ENCODE data around the gene C15orf62. TPM values are rescaled to one million over a fixed set of nuclear protein-coding genes. Genes with fewer than 3 reads are reported as not detected.

The C15orf62 gene
- total RNA-seq, 3 donors from 2014 or later = 0.48 to 4.7 (median 2.0) TPM

DNA sequence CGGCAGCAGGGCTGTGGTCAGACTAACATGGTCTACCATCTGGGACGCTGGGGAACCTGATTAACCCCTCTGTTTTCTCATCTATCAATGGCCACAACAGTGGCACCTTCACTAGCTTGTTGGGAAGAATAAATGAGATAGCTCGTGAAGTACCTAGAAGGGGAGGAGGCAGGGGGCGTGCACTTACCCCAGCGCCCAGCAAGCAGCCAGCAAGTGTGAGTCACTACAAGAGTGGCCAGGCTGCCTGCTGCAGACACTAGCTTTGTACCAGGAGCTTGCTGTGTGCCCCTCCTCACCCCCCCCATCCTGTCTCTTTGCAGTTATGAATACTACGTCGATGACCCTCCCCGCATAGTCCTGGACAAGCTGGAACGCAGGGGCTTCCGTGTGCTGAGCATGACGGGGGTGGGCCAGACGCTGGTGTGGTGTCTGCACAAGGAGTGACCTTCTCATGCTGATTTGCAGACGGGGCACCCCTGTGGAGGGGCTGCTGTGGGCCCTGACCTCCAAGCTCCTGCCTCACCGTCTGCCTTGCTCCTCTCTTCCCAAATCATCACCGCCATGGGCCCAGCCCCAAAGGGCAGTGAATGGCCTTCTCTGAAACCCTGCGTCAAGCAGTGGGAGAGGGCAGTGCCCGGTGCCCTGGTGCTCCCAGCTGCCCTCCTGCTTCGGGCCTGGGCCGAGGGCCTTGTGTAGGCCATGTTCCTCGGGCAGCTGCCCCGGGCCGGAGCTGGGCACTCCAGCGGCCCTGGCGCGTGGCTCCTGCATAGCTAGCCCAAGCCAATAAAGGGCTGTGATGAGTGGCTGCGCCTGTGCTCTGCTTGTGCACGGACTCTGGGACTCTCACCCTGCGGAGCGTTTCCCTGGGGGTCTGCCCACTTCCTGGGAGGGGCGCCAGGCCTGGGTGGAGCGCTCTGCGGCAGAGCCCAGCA, 2.6 kb upstream of the C15orf62 start:
- intact Hi-C loops (cut with DNase I; ENCODE audit: low total_unique reads) = no loop called here
- peak overlapping the region; percentile 85 to 92 for H3K27ac ChIP-seq
- no peak for DNase-seq (ENCODE audit: low spot score in 2 of 2)
- no peaks in the 10 kb centered on the region for H3K27me3 ChIP-seq
- TF ChIP-seq, protein P1, sequence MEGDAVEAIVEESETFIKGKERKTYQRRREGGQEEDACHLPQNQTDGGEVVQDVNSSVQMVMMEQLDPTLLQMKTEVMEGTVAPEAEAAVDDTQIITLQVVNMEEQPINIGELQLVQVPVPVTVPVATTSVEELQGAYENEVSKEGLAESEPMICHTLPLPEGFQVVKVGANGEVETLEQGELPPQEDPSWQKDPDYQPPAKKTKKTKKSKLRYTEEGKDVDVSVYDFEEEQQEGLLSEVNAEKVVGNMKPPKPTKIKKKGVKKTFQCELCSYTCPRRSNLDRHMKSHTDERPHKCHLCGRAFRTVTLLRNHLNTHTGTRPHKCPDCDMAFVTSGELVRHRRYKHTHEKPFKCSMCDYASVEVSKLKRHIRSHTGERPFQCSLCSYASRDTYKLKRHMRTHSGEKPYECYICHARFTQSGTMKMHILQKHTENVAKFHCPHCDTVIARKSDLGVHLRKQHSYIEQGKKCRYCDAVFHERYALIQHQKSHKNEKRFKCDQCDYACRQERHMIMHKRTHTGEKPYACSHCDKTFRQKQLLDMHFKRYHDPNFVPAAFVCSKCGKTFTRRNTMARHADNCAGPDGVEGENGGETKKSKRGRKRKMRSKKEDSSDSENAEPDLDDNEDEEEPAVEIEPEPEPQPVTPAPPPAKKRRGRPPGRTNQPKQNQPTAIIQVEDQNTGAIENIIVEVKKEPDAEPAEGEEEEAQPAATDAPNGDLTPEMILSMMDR (IDR thresholded peaks at IDR 0.05) = no peak
- no peaks in the 10 kb centered on the region for H3K9me3 ChIP-seq
- no peak overlapping the region for H3K4me3 ChIP-seq
- no peaks in the 10 kb centered on the region for H3K36me3 ChIP-seq
- peaks cover 7 to 20% of the 10 kb centered on the region in 2 donors for H3K4me1 ChIP-seq

DNA sequence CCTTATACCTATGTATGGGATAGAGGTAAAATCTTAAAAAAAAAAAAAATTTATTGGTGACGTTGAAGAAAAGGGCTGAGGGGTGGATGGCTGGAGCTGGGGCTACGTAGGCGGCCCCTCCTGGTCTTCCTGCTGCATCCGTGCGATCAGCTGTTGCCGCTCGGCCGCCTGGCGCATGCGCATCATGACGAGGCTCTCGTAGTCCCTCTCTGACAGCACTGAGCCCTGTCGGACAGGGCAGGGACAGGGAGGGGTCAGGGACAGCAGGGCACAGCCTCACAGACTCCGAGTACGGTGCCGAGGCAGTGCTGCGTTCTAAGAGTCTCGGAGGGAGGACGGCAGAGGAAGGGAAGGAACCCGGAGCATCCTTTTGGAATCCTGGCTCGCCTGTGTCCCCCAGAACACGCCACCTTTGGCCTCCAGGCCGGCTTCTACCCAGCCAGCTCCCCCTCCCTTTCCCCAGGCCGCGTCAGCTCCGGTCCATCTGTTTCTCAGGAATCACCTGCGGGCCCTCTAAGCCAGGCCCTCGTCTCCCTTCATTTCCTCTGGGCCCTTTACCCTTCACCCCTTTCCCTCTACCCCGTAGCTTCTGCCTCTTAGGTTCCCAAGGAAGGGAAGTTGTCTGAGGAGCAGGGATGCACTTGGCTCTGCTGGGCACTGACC, 1.8 kb upstream of the C15orf62 start:
- intact Hi-C loops (cut with DNase I; ENCODE audit: low total_unique reads) = no loop called here
- Histone ChIP-seq H3K9me3 (no peaks in the 10 kb centered on the region), H3K4me3 (no peak overlapping the region), H3K36me3 (no peaks in the 10 kb centered on the region), H3K4me1 (peaks cover 7 to 20% of the 10 kb centered on the region in 2 donors), H3K27me3 (no peaks in the 10 kb centered on the region), H3K27ac (peak overlapping the region; percentile 92 to 93)
- TF ChIP-seq, protein P1 (IDR thresholded peaks at IDR 0.05) = no peak
- no peak for TF ChIP-seq POLR2A (IDR thresholded peaks at IDR 0.05)
- TF ChIP-seq POLR2AphosphoS5 (IDR thresholded peaks at IDR 0.05) = no peak
- no peak for DNase-seq (ENCODE audit: low spot score in 2 of 2)

DNA sequence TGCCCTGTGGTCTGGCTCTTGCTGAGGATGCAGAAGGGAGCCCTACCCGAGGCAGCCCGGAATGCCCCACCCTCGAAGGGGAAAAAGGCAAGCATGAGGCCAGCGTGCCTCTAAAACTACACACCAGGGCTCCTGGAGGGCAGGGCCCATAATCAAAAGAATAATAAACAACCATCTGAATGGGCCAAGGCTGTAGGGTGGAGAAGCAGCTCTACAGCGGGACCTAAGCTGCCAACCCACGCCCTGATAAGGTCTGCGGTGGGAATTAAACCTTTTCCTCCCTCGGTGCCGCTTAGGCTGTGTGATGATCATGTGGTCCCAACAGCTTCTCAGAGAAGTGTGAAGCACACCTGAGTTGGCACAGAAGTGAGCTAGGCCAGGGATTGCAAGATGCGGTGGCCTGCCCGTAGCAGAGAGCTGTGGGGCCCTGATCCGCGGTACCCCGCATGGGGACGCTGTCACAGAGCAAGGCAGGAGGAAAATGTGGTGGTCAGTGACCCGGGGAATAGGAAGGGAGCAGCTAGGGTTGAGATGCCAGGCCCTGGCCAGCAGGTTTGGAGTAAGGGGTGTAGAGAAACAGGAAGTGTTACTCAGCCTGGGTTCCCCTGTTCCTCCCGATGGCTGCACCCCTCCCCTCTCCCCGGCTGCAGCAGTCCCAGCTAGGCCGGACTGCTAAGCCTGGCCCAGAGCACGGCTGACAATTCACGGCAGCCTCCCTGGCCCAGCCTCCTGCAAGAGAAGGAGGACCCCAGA, 1.1 kb upstream of the C15orf62 start:
- no peaks in the 10 kb centered on the region for H3K27me3 ChIP-seq
- peak overlapping the region in 2 of 3 donors; percentile 40 to 58 for H3K4me3 ChIP-seq
- H3K4me1 ChIP-seq = peaks cover 7 to 20% of the 10 kb centered on the region in 2 donors
- DNase-seq (ENCODE audit: low spot score in 2 of 2) = no peak
- H3K36me3 ChIP-seq = no peaks in the 10 kb centered on the region
- H3K9me3 ChIP-seq = no peaks in the 10 kb centered on the region
- TF ChIP-seq, protein P1 (IDR thresholded peaks at IDR 0.05) = no peak
- peak overlapping the region; percentile 92 to 93 for H3K27ac ChIP-seq
- intact Hi-C loops (cut with DNase I; ENCODE audit: low total_unique reads) = no loop called here

DNA sequence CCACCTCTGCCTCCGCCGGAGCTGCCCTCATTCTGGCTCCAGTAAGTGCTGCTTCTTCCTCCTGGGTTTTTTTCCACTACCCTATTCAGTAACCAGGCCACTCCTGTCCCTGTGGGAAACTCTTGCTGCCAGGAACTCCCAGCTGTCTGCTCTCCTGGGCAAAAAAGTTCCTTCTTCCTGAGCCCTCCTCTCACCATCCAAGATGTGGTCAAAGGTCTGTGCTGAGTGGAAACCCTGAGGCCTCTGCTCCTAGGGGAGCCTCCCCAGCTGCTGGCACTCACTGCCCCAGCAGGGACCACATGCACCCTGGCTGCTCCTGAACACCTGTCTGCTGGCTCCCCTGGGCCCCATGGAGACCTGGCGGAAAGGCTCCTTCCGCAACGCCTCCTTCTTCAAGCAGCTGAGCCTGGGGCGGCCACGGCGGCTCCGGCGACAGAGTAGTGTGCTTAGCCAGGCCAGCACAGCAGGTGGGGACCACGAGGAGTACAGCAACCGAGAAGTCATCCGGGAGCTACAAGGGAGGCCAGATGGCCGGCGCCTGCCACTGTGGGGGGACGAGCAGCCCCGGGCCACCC, 454 bp downstream of the C15orf62 start:
- Histone ChIP-seq H3K36me3 (no peaks in the 10 kb centered on the region), H3K4me3 (peak overlapping the region in 2 of 3 donors; percentile 40 to 58), H3K4me1 (peaks cover 7 to 11% of the 10 kb centered on the region in 2 donors), H3K27ac (peak overlapping the region; percentile 92 to 93), H3K9me3 (no peaks in the 10 kb centered on the region), H3K27me3 (no peaks in the 10 kb centered on the region)
- DNase-seq (ENCODE audit: low spot score in 2 of 2) = peak in 1 of 2 donors; percentile 57
- intact Hi-C loops (cut with DNase I; ENCODE audit: low total_unique reads) = no loop called here
- TF ChIP-seq, protein P1 (IDR thresholded peaks at IDR 0.05) = no peak
- TF ChIP-seq POLR2A (IDR thresholded peaks at IDR 0.05) = no peak
- no peak for TF ChIP-seq POLR2AphosphoS5 (IDR thresholded peaks at IDR 0.05)

Measured in breast epithelium (tissue), 4 donors.